Measurements from ENCODE around the gene POC1A.

- TF ChIP-seq CTCF (IDR thresholded peaks at IDR 0.05; ENCODE audit: insufficient read depth, low read depth, low read length) = no peak
- TF ChIP-seq EZH2 (IDR thresholded peaks at IDR 0.05; ENCODE audit: insufficient read depth, low read length) = no peak
These were observed 69.8 kb downstream of the POC1A start for GRCh38 chr3:52084216-52084945.
